ENCODE results near the gene BCAR1. TPM values are rescaled to one million over a fixed set of nuclear protein-coding genes. Genes with fewer than 3 reads are reported as not detected.

The BCAR1 gene
- total and polyA plus RNA-seq, 2 of the 13 experiments (the other 11 are each of a cell fraction or from before 2014, with no cell fraction given): 48.1 to 51.7 TPM

GRCh38 chr16:75262104-75262799, 10.8 kb upstream of the BCAR1 start (continued):
- TF ChIP-seq ATF3 (CRISPR knock-in tag; IDR thresholded peaks at IDR 0.05): 0 out of 2 replicates have a peak, but pooled peaks have one; percentile 35
- peak; percentile 39; the same call in 1 of the 2 replicates for TF ChIP-seq ZC3H13 (CRISPR knock-in tag; IDR thresholded peaks at IDR 0.05)
- TF ChIP-seq ARNT (IDR thresholded peaks at IDR 0.05): no peak
- peak; percentile 56; the same call in 1 of the 2 replicates for TF ChIP-seq NR2F6 (IDR thresholded peaks at IDR 0.05)
- peak; percentile 87 for TF ChIP-seq NR2F6 (CRISPR knock-in tag; IDR thresholded peaks at IDR 0.05)
- no peak for TF ChIP-seq JARID2 (CRISPR knock-in tag; IDR thresholded peaks at IDR 0.05; ENCODE audit: insufficient replicate concordance)
- TF ChIP-seq ZNF746 (CRISPR knock-in tag; IDR thresholded peaks at IDR 0.05): peak; percentile 83; the same call in 1 of the 2 replicates
- TF ChIP-seq NFYB (CRISPR knock-in tag; IDR thresholded peaks at IDR 0.05): peak; percentile 42; the same call in 1 of the 2 replicates
- TF ChIP-seq ZNF597 (CRISPR knock-in tag; IDR thresholded peaks at IDR 0.05): no peak
- TF ChIP-seq NFYC (CRISPR knock-in tag; IDR thresholded peaks at IDR 0.05): peak; percentile 42
- TF ChIP-seq FIP1L1 (IDR thresholded peaks at IDR 0.05; ENCODE audit: borderline replicate concordance, insufficient read depth, low read depth, low read length): no peak
- TF ChIP-seq, protein P1, sequence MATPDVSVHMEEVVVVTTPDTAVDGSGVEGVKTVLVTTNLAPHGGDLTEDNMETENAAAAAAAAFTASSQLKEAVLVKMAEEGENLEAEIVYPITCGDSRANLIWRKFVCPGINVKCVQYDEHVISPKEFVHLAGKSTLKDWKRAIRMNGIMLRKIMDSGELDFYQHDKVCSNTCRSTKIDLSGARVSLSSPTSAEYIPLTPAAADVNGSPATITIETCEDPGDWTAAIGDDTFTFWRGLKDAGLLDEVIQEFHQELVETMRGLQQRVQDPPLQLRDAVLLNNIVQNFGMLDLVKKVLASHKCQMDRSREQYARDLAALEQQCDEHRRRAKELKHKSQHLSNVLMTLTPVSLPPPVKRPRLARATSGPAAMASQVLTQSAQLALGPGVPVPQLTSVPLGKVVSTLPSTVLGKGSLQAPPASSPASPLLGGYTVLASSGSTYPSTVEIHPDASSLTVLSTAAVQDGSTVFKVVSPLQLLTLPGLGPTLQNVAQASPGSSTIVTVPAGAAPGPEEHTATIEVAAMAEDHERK (CRISPR knock-in tag; IDR thresholded peaks at IDR 0.05; ENCODE audit: low read depth): no peak
- no peak for TF ChIP-seq PAWR (CRISPR knock-in tag; IDR thresholded peaks at IDR 0.05; ENCODE audit: borderline replicate concordance)
- peak; percentile 70 for TF ChIP-seq U2AF1 (optimal IDR thresholded peaks at IDR 0.05; ENCODE audit: low read depth, low read length)
- TF ChIP-seq ZFAT (CRISPR knock-in tag; conservative IDR thresholded peaks at IDR 0.05): no peak
- TF ChIP-seq, protein P2, sequence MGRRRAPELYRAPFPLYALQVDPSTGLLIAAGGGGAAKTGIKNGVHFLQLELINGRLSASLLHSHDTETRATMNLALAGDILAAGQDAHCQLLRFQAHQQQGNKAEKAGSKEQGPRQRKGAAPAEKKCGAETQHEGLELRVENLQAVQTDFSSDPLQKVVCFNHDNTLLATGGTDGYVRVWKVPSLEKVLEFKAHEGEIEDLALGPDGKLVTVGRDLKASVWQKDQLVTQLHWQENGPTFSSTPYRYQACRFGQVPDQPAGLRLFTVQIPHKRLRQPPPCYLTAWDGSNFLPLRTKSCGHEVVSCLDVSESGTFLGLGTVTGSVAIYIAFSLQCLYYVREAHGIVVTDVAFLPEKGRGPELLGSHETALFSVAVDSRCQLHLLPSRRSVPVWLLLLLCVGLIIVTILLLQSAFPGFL (CRISPR knock-in tag; IDR thresholded peaks at IDR 0.05): no peak
- TF ChIP-seq CREBL2 (CRISPR knock-in tag; IDR thresholded peaks at IDR 0.05; ENCODE audit: borderline replicate concordance): peak; percentile 60; the same call in 1 of the 2 replicates
- TF ChIP-seq DR1 (CRISPR knock-in tag; IDR thresholded peaks at IDR 0.05): peak; percentile 52
- 0 out of 2 replicates have a peak, but pooled peaks have one; percentile 81 for TF ChIP-seq SMYD3 (CRISPR knock-in tag; IDR thresholded peaks at IDR 0.05)
- TF ChIP-seq ZNF367 (CRISPR knock-in tag; IDR thresholded peaks at IDR 0.05; ENCODE audit: borderline replicate concordance): peak; percentile 19; the same call in 1 of the 2 replicates
- TF ChIP-seq RARG (CRISPR knock-in tag; IDR thresholded peaks at IDR 0.05; ENCODE audit: low read depth): no peak
- no peak for TF ChIP-seq ZNF619 (CRISPR knock-in tag; IDR thresholded peaks at IDR 0.05)
- peak; percentile 81; the same call in 1 of the 2 replicates for TF ChIP-seq CBX5 (CRISPR knock-in tag; IDR thresholded peaks at IDR 0.05; ENCODE audit: borderline replicate concordance)
- no peak for TF ChIP-seq TBP (CRISPR knock-in tag; IDR thresholded peaks at IDR 0.05)
- TF ChIP-seq SMAD1 (CRISPR knock-in tag; IDR thresholded peaks at IDR 0.05; ENCODE audit: borderline replicate concordance, low read depth): no peak

All from HepG2 (cell line).